HepG2 (cell line): Measurements from ENCODE around the gene COX7A1. TPM values are rescaled to one million over a fixed set of nuclear protein-coding genes. Genes with fewer than 3 reads are reported as not detected.

ENCODE experiments used
- ADNP ChIP-seq: sonication (generic); formaldehyde crosslinking; IDR thresholded peaks from 2 replicates; pipeline ENCODE4 v1.4.0; 2020; ENCODE audit warnings: missing genetic modification reagents
- AGO1 ChIP-seq: fragments of 200-400 bp; formaldehyde crosslinking; IDR thresholded peaks from 2 replicates; pipeline ENCODE4 v1.6.1; 2017; ENCODE audit warnings: mild to moderate bottlenecking, low read depth, low read length, moderate library complexity; ENCODE audit not compliant: poor library complexity, severe bottlenecking
- ATM ChIP-seq: fragments of 450-650 bp; IDR thresholded peaks from 2 replicates; pipeline ENCODE4 v1.7.1; 2017; ENCODE audit warnings: mild to moderate bottlenecking, borderline replicate concordance
- CEBPZ ChIP-seq: IDR thresholded peaks from 2 replicates; pipeline ENCODE4 v1.6.1; 2012; ENCODE audit warnings: low read length, improper control_type of control experiment
- DPF2 ChIP-seq: sonication (generic); formaldehyde crosslinking; IDR thresholded peaks from 2 replicates; pipeline ENCODE4 v1.4.0; 2020; ENCODE audit warnings: mild to moderate bottlenecking, low read depth, missing genetic modification reagents, borderline replicate concordance
- ERF ChIP-seq: IDR thresholded peaks from 2 replicates; pipeline ENCODE4 v1.6.1; 2018; ENCODE audit warnings: missing biosample characterization, missing genetic modification reagents
- HDAC1 ChIP-seq: sonication (generic); formaldehyde crosslinking; IDR thresholded peaks from 2 replicates; pipeline ENCODE4 v1.5.1; 2020; ENCODE audit warnings: mild to moderate bottlenecking, missing genetic modification reagents
- KDM1A ChIP-seq: IDR thresholded peaks from 2 replicates; pipeline ENCODE4 v1.6.1; 2016; ENCODE audit warnings: missing compliant biosample characterization
- MED8 ChIP-seq: sonication (generic); formaldehyde crosslinking; IDR thresholded peaks from 2 replicates; pipeline ENCODE4 v1.8.1; 2023; ENCODE audit warnings: mild to moderate bottlenecking, missing genetic modification reagents; ENCODE audit not compliant: insufficient replicate concordance
- MYNN ChIP-seq: sonication (generic); formaldehyde crosslinking; IDR thresholded peaks from 2 replicates; pipeline ENCODE4 v1.4.0; 2020; ENCODE audit warnings: mild to moderate bottlenecking, low read depth, missing genetic modification reagents
- ZBTB49 ChIP-seq: sonication (generic); formaldehyde crosslinking; IDR thresholded peaks from 2 replicates; pipeline ENCODE4 v1.4.0; 2020; ENCODE audit warnings: missing genetic modification reagents, borderline replicate concordance
- ZFX ChIP-seq: sonication (generic); formaldehyde crosslinking; IDR thresholded peaks from 2 replicates; pipeline ENCODE4 v1.4.0; 2020; ENCODE audit warnings: mild to moderate bottlenecking, low read depth, missing genetic modification reagents, moderate library complexity
- ZKSCAN1 ChIP-seq: fragments of 150-350 bp; IDR thresholded peaks from 2 replicates; pipeline ENCODE4 v1.6.1; 2014; ENCODE audit warnings: low read length
- ZMYM4 ChIP-seq: sonication (generic); formaldehyde crosslinking; IDR thresholded peaks from 2 replicates; pipeline ENCODE4 v1.8.1; 2023; ENCODE audit warnings: mild to moderate bottlenecking, missing genetic modification reagents
- ZNF205 ChIP-seq: IDR thresholded peaks from 2 replicates; pipeline ENCODE4 v1.6.1; 2018; ENCODE audit warnings: missing biosample characterization, missing genetic modification reagents
- ZNF431 ChIP-seq: sonication (generic); formaldehyde crosslinking; IDR thresholded peaks from 2 replicates; pipeline ENCODE4 v1.9.0; 2022; ENCODE audit warnings: missing genetic modification reagents, low read depth, mild to moderate bottlenecking, borderline replicate concordance
- ZNF496 ChIP-seq: sonication (generic); formaldehyde crosslinking; IDR thresholded peaks from 2 replicates; pipeline ENCODE4 v1.8.1; 2023; ENCODE audit warnings: mild to moderate bottlenecking, moderate library complexity, missing genetic modification reagents; ENCODE audit not compliant: insufficient replicate concordance
- ZNF530 ChIP-seq: sonication (generic); formaldehyde crosslinking; IDR thresholded peaks from 2 replicates; pipeline ENCODE4 v1.5.0; 2020; ENCODE audit warnings: low read depth, mild to moderate bottlenecking, missing genetic modification reagents
- ZNF572 ChIP-seq: sonication (generic); formaldehyde crosslinking; IDR thresholded peaks from 2 replicates; pipeline ENCODE4 v1.5.1; 2020; ENCODE audit warnings: mild to moderate bottlenecking, missing genetic modification reagents
- ZNF598 ChIP-seq: sonication (generic); formaldehyde crosslinking; IDR thresholded peaks from 2 replicates; pipeline ENCODE4 v1.5.1; 2020; ENCODE audit warnings: mild to moderate bottlenecking, missing genetic modification reagents, borderline replicate concordance
- ZNF660 ChIP-seq: sonication (generic); formaldehyde crosslinking; IDR thresholded peaks from 2 replicates; pipeline ENCODE4 v1.5.1; 2020; ENCODE audit warnings: mild to moderate bottlenecking, low read depth, missing genetic modification reagents, borderline replicate concordance
- ZSCAN20 ChIP-seq: sonication (generic); formaldehyde crosslinking; IDR thresholded peaks from 2 replicates; pipeline ENCODE4 v1.4.0; 2020; ENCODE audit warnings: missing genetic modification reagents, mild to moderate bottlenecking, borderline replicate concordance
- ZZZ3 ChIP-seq: sonication (generic); formaldehyde crosslinking; IDR thresholded peaks from 2 replicates; pipeline ENCODE4 v1.4.0; 2020; ENCODE audit warnings: missing genetic modification reagents, mild to moderate bottlenecking, borderline replicate concordance
- polyA plus RNA-seq, 8 experiments: library from polyadenylated mRNA; depleted of rRNA in 3 of 8; stranded (reverse) in 7 of 8; unstranded in 1 of 8; fragments of >200 nt; fragmentation: Illumina TruSeq in 4 of 8; extraction: Trizol in 4 of 8; gene quantifications; 2 replicates each; pipeline versions ENCODE4 v1.2.1 to v1.2.3, GENCODE V29; 2011 to 2016; ENCODE audit warnings: low read depth in 4 of 8, missing spikeins in 1 of 8, mixed read lengths in 1 of 8; ENCODE audit not compliant: insufficient read depth in 1 of 8
- total RNA-seq, 5 experiments: library from RNA; depleted of rRNA; stranded (reverse); fragments of >200 nt; fragmentation: Illumina TruSeq; extraction: Trizol; gene quantifications; 2 replicates each; pipeline ENCODE4 v1.2.3, GENCODE V29; 2016; ENCODE audit warnings: low read depth in 1 of 5
- TF ChIP-seq, protein P1 (sequence below), 2 experiments: fragments of 450-650 bp in 1 of 2; sonication (generic) in 1 of 2; formaldehyde crosslinking; IDR thresholded peaks; 2 replicates each; pipeline versions ENCODE4 v1.5.0 to v1.8.0; 2020 to 2022; ENCODE audit warnings: mild to moderate bottlenecking in 1 of 2, missing genetic modification reagents in 1 of 2

Gene COX7A1
- total and polyA plus RNA-seq, 2 of the 13 experiments (the other 11 are each of a cell fraction or from before 2014, with no cell fraction given): not detected

- TF ChIP-seq ZNF660 (no peak), ZNF572 (CRISPR knock-in tag) (no peak), ERF (peak; percentile 91), ZNF431 (CRISPR knock-in tag) (no peak), ADNP (CRISPR knock-in tag) (no peak), DPF2 (CRISPR knock-in tag) (no peak), KDM1A (CRISPR knock-in tag) (no peak), ZNF598 (CRISPR knock-in tag) (peak; percentile 72), ATM (no peak), ZMYM4 (CRISPR knock-in tag) (peak; percentile 45; the same call in 1 of the 2 replicates), ZFX (CRISPR knock-in tag) (peak; percentile 59), AGO1 (peak; percentile 81), ZNF496 (CRISPR knock-in tag) (no peak), ZNF530 (no peak), HDAC1 (peak; percentile 84), MED8 (CRISPR knock-in tag) (peak; percentile 91), ZKSCAN1 (no peak), MYNN (0 out of 2 replicates have a peak, but pooled peaks have one; percentile 38), CEBPZ (no peak), ZZZ3 (CRISPR knock-in tag) (peak; percentile 80; the same call in 1 of the 2 replicates), ZSCAN20 (CRISPR knock-in tag) (peak; percentile 83), ZNF205 (CRISPR knock-in tag) (peak; percentile 72), ZBTB49 (CRISPR knock-in tag) (no peak)
- TF ChIP-seq, protein P1, sequence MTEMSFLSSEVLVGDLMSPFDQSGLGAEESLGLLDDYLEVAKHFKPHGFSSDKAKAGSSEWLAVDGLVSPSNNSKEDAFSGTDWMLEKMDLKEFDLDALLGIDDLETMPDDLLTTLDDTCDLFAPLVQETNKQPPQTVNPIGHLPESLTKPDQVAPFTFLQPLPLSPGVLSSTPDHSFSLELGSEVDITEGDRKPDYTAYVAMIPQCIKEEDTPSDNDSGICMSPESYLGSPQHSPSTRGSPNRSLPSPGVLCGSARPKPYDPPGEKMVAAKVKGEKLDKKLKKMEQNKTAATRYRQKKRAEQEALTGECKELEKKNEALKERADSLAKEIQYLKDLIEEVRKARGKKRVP (CRISPR knock-in tag; IDR thresholded peaks at IDR 0.05): peak in 1 of 2 experiments; percentile 75; a peak in 2 of 4 replicates
Measured at GRCh38 chr19:36114721-36115452, 37.4 kb downstream of the COX7A1 start, which contains the start of gene POLR2I (continued).
